HepG2 (cell line): ENCODE measurements around the gene PSMC3IP. TPM values are rescaled to one million over a fixed set of nuclear protein-coding genes. Genes with fewer than 3 reads are reported as not detected.

Experiments used
- CC2D1A ChIP-seq: sonication (generic); formaldehyde crosslinking; IDR thresholded peaks from 2 replicates; pipeline ENCODE4 v1.8.1; 2023; ENCODE audit warnings: mild to moderate bottlenecking, missing genetic modification reagents
- KLF9 ChIP-seq: IDR thresholded peaks from 2 replicates; pipeline ENCODE4 v1.6.1; 2016; ENCODE audit warnings: low read depth
- MTA1 ChIP-seq: sonication (generic); formaldehyde crosslinking; IDR thresholded peaks from 2 replicates; pipeline ENCODE4 v1.4.0; 2020; ENCODE audit warnings: missing genetic modification reagents, mild to moderate bottlenecking, borderline replicate concordance
- NAIF1 ChIP-seq: sonication (generic); formaldehyde crosslinking; IDR thresholded peaks from 2 replicates; pipeline ENCODE4 v1.5.0; 2020; ENCODE audit warnings: mild to moderate bottlenecking, missing genetic modification reagents, borderline replicate concordance
- RFXAP ChIP-seq: sonication (generic); formaldehyde crosslinking; IDR thresholded peaks from 2 replicates; pipeline ENCODE4 v1.4.0; 2020; ENCODE audit warnings: missing genetic modification reagents, borderline replicate concordance
- SRF ChIP-seq: IDR thresholded peaks from 2 replicates; pipeline ENCODE4 v1.6.1; 2011; ENCODE audit warnings: mild to moderate bottlenecking, low read depth, low read length, moderate library complexity
- ZC3H4 ChIP-seq: sonication (generic); formaldehyde crosslinking; IDR thresholded peaks from 2 replicates; pipeline ENCODE4 v1.4.0; 2020; ENCODE audit warnings: missing genetic modification reagents, borderline replicate concordance
- polyA plus RNA-seq, 8 experiments: library from polyadenylated mRNA; depleted of rRNA in 3 of 8; stranded (reverse) in 7 of 8; unstranded in 1 of 8; fragments of >200 nt; fragmentation: Illumina TruSeq in 4 of 8; extraction: Trizol in 4 of 8; gene quantifications; 2 replicates each; pipeline versions ENCODE4 v1.2.1 to v1.2.3, GENCODE V29; 2011 to 2016; ENCODE audit warnings: low read depth in 4 of 8, missing spikeins in 1 of 8, mixed read lengths in 1 of 8; ENCODE audit not compliant: insufficient read depth in 1 of 8
- total RNA-seq, 5 experiments: library from RNA; depleted of rRNA; stranded (reverse); fragments of >200 nt; fragmentation: Illumina TruSeq; extraction: Trizol; gene quantifications; 2 replicates each; pipeline ENCODE4 v1.2.3, GENCODE V29; 2016; ENCODE audit warnings: low read depth in 1 of 5
- TF ChIP-seq, protein P1 (sequence below): sonication (generic); formaldehyde crosslinking; IDR thresholded peaks from 2 replicates; pipeline ENCODE4 v1.4.0; 2020; ENCODE audit warnings: missing genetic modification reagents
- TF ChIP-seq, protein P2 (sequence below): fragments of 450-650 bp; IDR thresholded peaks from 2 replicates; pipeline ENCODE4 v1.6.1; 2016
- TF ChIP-seq, protein P3 (sequence below): sonication (generic); formaldehyde crosslinking; IDR thresholded peaks from 2 replicates; pipeline ENCODE4 v1.8.0; 2022; ENCODE audit warnings: mild to moderate bottlenecking, missing genetic modification reagents, moderate library complexity
- TF ChIP-seq, protein P4 (sequence below): IDR thresholded peaks from 2 replicates; pipeline ENCODE4 v1.6.1; 2016; ENCODE audit warnings: missing compliant biosample characterization, missing genetic modification reagents, borderline replicate concordance
- TF ChIP-seq, protein P5 (sequence below): sonication (generic); formaldehyde crosslinking; IDR thresholded peaks from 2 replicates; pipeline ENCODE4 v1.5.0; 2020; ENCODE audit warnings: mild to moderate bottlenecking, missing genetic modification reagents
- TF ChIP-seq, protein P6 (sequence below): sonication (generic); formaldehyde crosslinking; IDR thresholded peaks from 2 replicates; pipeline ENCODE4 v1.5.0; 2020; ENCODE audit warnings: missing genetic modification reagents, mild to moderate bottlenecking, borderline replicate concordance
- TF ChIP-seq, protein P7 (sequence below): sonication (generic); formaldehyde crosslinking; IDR thresholded peaks from 2 replicates; pipeline ENCODE4 v1.9.0; 2021; ENCODE audit warnings: missing genetic modification reagents, borderline replicate concordance

PSMC3IP gene
- total and polyA plus RNA-seq, 2 of the 13 experiments (the other 11 are each of a cell fraction or from before 2014, with no cell fraction given) = 6.5 to 22.4 TPM

DNA sequence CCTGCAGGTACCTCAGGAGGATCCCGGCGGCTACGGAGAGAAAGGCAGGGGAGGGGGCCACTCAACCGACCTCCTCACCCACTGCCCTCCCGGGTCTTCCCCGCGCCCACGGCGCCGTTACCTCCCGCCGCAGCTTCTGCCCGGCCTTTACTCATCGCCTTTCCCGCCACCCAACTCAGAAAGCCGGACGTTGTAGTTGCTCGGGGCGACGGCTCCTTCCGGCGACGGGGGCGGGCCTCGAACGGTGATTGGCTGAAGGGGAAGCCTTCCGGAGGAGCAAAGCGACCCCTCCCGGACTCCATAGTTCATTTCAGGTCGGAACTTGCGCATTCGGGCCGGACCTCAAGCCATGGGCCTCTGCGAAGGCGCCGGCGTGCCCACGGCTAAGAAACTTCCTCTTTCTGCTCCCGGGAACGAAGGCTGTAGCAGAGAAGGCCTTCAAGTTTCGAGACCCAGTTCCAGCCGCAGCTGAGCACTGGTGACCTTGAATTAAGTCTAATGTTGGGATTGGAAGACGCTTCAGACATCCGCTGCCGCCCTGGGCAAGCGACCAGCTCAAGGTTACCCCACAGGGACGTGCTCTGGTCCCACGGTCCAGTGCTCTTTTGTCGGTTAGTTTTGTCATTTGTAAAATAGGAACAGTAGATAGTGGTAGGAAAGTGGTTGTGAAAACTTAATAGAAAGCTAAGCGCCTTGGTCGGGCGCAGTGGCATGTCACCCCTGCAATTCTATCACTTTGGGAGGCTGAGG lies at the start of gene PSMC3IP (continued):
- TF ChIP-seq, protein P1, sequence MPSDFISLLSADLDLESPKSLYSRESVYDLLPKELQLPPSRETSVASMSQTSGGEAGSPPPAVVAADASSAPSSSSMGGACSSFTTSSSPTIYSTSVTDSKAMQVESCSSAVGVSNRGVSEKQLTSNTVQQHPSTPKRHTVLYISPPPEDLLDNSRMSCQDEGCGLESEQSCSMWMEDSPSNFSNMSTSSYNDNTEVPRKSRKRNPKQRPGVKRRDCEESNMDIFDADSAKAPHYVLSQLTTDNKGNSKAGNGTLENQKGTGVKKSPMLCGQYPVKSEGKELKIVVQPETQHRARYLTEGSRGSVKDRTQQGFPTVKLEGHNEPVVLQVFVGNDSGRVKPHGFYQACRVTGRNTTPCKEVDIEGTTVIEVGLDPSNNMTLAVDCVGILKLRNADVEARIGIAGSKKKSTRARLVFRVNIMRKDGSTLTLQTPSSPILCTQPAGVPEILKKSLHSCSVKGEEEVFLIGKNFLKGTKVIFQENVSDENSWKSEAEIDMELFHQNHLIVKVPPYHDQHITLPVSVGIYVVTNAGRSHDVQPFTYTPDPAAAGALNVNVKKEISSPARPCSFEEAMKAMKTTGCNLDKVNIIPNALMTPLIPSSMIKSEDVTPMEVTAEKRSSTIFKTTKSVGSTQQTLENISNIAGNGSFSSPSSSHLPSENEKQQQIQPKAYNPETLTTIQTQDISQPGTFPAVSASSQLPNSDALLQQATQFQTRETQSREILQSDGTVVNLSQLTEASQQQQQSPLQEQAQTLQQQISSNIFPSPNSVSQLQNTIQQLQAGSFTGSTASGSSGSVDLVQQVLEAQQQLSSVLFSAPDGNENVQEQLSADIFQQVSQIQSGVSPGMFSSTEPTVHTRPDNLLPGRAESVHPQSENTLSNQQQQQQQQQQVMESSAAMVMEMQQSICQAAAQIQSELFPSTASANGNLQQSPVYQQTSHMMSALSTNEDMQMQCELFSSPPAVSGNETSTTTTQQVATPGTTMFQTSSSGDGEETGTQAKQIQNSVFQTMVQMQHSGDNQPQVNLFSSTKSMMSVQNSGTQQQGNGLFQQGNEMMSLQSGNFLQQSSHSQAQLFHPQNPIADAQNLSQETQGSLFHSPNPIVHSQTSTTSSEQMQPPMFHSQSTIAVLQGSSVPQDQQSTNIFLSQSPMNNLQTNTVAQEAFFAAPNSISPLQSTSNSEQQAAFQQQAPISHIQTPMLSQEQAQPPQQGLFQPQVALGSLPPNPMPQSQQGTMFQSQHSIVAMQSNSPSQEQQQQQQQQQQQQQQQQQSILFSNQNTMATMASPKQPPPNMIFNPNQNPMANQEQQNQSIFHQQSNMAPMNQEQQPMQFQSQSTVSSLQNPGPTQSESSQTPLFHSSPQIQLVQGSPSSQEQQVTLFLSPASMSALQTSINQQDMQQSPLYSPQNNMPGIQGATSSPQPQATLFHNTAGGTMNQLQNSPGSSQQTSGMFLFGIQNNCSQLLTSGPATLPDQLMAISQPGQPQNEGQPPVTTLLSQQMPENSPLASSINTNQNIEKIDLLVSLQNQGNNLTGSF (CRISPR knock-in tag) = no peak; the same call in 1 of the 2 replicates
- TF ChIP-seq, protein P2, sequence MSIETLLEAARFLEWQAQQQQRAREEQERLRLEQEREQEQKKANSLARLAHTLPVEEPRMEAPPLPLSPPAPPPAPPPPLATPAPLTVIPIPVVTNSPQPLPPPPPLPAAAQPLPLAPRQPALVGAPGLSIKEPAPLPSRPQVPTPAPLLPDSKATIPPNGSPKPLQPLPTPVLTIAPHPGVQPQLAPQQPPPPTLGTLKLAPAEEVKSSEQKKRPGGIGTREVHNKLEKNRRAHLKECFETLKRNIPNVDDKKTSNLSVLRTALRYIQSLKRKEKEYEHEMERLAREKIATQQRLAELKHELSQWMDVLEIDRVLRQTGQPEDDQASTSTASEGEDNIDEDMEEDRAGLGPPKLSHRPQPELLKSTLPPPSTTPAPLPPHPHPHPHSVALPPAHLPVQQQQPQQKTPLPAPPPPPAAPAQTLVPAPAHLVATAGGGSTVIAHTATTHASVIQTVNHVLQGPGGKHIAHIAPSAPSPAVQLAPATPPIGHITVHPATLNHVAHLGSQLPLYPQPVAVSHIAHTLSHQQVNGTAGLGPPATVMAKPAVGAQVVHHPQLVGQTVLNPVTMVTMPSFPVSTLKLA = no peak
- TF ChIP-seq, protein P3, sequence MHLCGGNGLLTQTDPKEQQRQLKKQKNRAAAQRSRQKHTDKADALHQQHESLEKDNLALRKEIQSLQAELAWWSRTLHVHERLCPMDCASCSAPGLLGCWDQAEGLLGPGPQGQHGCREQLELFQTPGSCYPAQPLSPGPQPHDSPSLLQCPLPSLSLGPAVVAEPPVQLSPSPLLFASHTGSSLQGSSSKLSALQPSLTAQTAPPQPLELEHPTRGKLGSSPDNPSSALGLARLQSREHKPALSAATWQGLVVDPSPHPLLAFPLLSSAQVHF (CRISPR knock-in tag) = peak; percentile 77; the same call in 1 of the 2 replicates
- TF ChIP-seq KLF9 (peak; percentile 84; the same call in 1 of the 2 replicates), CC2D1A (CRISPR knock-in tag) (0 out of 2 replicates have a peak, but pooled peaks have one; percentile 14), SRF (no peak), MTA1 (CRISPR knock-in tag) (peak; percentile 66; the same call in 1 of the 2 replicates), RFXAP (CRISPR knock-in tag) (peak; percentile 64; the same call in 1 of the 2 replicates), ZC3H4 (CRISPR knock-in tag) (no peak), NAIF1 (CRISPR knock-in tag) (peak; percentile 90)
- TF ChIP-seq, protein P4, sequence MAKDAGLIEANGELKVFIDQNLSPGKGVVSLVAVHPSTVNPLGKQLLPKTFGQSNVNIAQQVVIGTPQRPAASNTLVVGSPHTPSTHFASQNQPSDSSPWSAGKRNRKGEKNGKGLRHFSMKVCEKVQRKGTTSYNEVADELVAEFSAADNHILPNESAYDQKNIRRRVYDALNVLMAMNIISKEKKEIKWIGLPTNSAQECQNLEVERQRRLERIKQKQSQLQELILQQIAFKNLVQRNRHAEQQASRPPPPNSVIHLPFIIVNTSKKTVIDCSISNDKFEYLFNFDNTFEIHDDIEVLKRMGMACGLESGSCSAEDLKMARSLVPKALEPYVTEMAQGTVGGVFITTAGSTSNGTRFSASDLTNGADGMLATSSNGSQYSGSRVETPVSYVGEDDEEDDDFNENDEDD (CRISPR knock-in tag) = peak; percentile 99
- TF ChIP-seq, protein P5, sequence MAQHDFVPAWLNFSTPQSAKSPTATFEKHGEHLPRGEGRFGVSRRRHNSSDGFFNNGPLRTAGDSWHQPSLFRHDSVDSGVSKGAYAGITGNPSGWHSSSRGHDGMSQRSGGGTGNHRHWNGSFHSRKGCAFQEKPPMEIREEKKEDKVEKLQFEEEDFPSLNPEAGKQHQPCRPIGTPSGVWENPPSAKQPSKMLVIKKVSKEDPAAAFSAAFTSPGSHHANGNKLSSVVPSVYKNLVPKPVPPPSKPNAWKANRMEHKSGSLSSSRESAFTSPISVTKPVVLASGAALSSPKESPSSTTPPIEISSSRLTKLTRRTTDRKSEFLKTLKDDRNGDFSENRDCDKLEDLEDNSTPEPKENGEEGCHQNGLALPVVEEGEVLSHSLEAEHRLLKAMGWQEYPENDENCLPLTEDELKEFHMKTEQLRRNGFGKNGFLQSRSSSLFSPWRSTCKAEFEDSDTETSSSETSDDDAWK (CRISPR knock-in tag) = no peak
- TF ChIP-seq, protein P6, sequence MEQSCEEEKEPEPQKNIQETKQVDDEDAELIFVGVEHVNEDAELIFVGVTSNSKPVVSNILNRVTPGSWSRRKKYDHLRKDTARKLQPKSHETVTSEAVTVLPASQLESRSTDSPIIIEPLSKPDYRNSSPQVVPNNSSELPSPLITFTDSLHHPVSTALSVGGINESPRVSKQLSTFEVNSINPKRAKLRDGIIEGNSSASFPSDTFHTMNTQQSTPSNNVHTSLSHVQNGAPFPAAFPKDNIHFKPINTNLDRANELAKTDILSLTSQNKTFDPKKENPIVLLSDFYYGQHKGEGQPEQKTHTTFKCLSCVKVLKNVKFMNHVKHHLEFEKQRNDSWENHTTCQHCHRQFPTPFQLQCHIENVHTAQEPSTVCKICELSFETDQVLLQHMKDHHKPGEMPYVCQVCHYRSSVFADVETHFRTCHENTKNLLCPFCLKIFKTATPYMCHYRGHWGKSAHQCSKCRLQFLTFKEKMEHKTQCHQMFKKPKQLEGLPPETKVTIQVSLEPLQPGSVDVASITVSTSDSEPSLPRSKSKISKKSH (CRISPR knock-in tag) = no peak; the same call in 1 of the 2 replicates
- TF ChIP-seq, protein P7, sequence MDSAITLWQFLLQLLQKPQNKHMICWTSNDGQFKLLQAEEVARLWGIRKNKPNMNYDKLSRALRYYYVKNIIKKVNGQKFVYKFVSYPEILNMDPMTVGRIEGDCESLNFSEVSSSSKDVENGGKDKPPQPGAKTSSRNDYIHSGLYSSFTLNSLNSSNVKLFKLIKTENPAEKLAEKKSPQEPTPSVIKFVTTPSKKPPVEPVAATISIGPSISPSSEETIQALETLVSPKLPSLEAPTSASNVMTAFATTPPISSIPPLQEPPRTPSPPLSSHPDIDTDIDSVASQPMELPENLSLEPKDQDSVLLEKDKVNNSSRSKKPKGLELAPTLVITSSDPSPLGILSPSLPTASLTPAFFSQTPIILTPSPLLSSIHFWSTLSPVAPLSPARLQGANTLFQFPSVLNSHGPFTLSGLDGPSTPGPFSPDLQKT = no peak
